Lower leg skin (tissue), 4 donors: ENCODE data around the gene ZDHHC14. TPM values are rescaled to one million over a fixed set of nuclear protein-coding genes. Genes with fewer than 3 reads are reported as not detected.
"Not testable (repeated sequence)": the region's sequence is repeated elsewhere in the genome, so short reads cannot be mapped to it uniquely, and the experiment has no call there.

Experiments
- DNase-seq, 2 donors: peaks; one replicate each; pipeline ENCODE4 v3.0.0-alpha.2; 2019; ENCODE audit warnings: low spot score in 2 of 2
- H3K4me3 ChIP-seq: fragments of 200-600 bp; sonication (generic); 2 replicates; pipeline ENCODE4 v1.5.1; 2017; ENCODE audit warnings: mild to moderate bottlenecking, low read depth; ENCODE audit not compliant: poor library complexity, severe bottlenecking
- CTCF ChIP-seq, 3 donors: fragments of 450-650 bp; IDR thresholded peaks; one replicate each; pipeline ENCODE4 v1.5.1; 2016; ENCODE audit warnings: antibody characterized with exemption in 3 of 3, mild to moderate bottlenecking in 3 of 3, moderate library complexity in 2 of 3
- POLR2A ChIP-seq, 2 donors: fragments of 450-650 bp; IDR thresholded peaks; one replicate each; pipeline ENCODE4 v1.6.1; 2016 to 2017; ENCODE audit warnings: antibody characterized with exemption in 2 of 2, mild to moderate bottlenecking in 1 of 2, moderate library complexity in 1 of 2
- WGBS, 2 donors: methylation state at CpG; one replicate each; pipeline ENCODE4 v1.1.5; 2018; 5-methylcytosine and 5-hydroxymethylcytosine counted together
- intact Hi-C: fragments of 100-400 bp; cut with DNase I; formaldehyde crosslinking; loops from one replicate; pipeline ENCODE4 v1.15.0; 2023; ENCODE audit warnings: low total_unique reads
- total RNA-seq, 4 donors: library from RNA; depleted of rRNA; stranded (reverse); fragments of >200 nt; gene quantifications; one replicate each; pipeline ENCODE4 v1.1.0, GENCODE V29; 2016

ZDHHC14 gene
- total RNA-seq, result 1 to 10 TPM; 4.5 to 8.3 (median 6.1) TPM

GRCh38 chr6:157380779-157381561 lies at the start of gene ZDHHC14:
TSS of gene ZDHHC14 (plus strand) at chr6:157381190.
- DNase-seq, result peak; percentile 82 to 98
- peak within 1 kb of the TSS; percentile 99 for H3K4me3 ChIP-seq
- intact Hi-C loops, result loop anchor here (10.0 kb wide), 1 partner anchor 144 kb away; no protein-coding TSS in a partner anchor
- TF ChIP-seq CTCF (IDR thresholded peaks at IDR 0.05) (no peak), POLR2A (IDR thresholded peaks at IDR 0.05) (peak in 1 of 2 donors; percentile 14)
- 0% methylated on average over 17 to 24 of the region's 106 CpGs for WGBS, 2 donors

DNA sequence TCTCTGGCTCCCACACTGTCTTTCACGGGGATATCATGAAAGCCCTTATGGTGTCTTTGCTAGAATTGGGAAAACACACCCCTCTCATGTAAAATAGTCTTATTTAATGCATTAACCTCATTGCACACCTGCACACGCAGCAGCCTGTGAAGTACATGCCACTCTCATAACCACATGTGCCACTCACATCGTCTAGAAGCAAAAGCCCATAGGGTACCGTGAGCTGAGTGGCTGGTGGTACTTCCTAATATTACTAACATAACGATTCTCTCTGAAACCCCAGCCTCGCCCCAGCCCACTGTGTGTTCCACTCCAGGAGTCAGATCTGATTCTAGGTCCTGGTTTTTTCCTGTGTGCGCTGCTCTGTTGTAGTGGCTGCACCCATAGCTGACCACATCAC lies 48.2 kb upstream of the ZDHHC14 start:
- TF ChIP-seq POLR2A (IDR thresholded peaks at IDR 0.05) (no peak), CTCF (IDR thresholded peaks at IDR 0.05) (no peak)
- DNase-seq, result no peak
- H3K4me3 ChIP-seq, result no peak overlapping the region
- 73 to 92% methylated on average over 6 to 7 of the region's 7 CpGs for WGBS, 2 donors
- intact Hi-C loops, result no loop called here

DNA sequence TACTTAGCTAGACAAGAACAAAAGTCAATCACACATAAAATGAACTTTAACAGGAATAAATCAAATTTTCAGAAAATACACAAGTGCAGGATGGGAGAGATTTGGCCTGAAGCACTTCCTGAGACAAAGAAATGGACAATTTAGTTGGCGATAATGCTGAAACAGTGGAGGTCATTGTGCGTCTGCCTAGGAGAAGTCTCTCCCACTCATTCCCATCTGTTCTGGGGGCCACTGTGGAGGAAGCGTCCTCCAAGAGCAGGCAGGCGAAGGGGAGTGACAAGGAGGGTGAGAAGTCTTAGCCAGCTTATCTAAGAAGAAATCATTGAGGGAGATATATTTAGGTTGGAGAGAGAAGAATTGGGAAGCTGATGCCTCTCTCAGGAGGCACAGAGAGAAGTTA lies 47.5 kb upstream of the ZDHHC14 start:
- intact Hi-C loops, result no loop called here
- DNase-seq, result no peak
- TF ChIP-seq POLR2A (IDR thresholded peaks at IDR 0.05), result no peak
- no peak for TF ChIP-seq CTCF (IDR thresholded peaks at IDR 0.05)
- no peak overlapping the region for H3K4me3 ChIP-seq
- 80 to 84% methylated on average over 4 of the region's 4 CpGs for WGBS, 2 donors

DNA sequence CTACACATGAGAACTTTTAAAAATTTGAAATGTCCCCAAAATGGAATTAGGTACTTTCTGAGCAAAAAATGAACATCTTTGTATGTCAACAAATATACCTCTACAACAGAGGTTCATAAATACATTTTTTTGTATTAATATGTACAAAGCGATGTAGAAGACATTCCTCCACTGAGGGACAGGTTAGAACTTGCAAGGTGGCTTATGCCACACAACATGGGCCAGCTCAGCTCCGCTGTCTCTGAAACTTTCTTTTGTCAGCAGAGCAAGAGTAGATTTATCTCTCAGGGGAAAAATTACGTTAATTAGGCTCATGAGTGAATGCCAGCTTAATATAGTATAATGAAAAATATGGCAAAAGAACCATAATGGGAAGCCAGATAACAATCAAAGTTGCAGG lies 47.0 kb upstream of the ZDHHC14 start:
- WGBS, 2 donors, result 45 to 52% methylated on average over 3 of the region's 3 CpGs
- no peak overlapping the region for H3K4me3 ChIP-seq
- no peak for DNase-seq
- TF ChIP-seq CTCF (IDR thresholded peaks at IDR 0.05), result no peak
- TF ChIP-seq POLR2A (IDR thresholded peaks at IDR 0.05), result no peak
- intact Hi-C loops, result no loop called here

- intact Hi-C loops, result no loop called here
- TF ChIP-seq CTCF (IDR thresholded peaks at IDR 0.05), result no peak
- no peak for TF ChIP-seq POLR2A (IDR thresholded peaks at IDR 0.05)
- WGBS, 2 donors, result 61 to 66% methylated on average over 6 of the region's 6 CpGs
- no peak for DNase-seq
- no peak overlapping the region for H3K4me3 ChIP-seq
Observed at GRCh38 chr6:157335829-157336228, 45.2 kb upstream of the ZDHHC14 start.

DNA sequence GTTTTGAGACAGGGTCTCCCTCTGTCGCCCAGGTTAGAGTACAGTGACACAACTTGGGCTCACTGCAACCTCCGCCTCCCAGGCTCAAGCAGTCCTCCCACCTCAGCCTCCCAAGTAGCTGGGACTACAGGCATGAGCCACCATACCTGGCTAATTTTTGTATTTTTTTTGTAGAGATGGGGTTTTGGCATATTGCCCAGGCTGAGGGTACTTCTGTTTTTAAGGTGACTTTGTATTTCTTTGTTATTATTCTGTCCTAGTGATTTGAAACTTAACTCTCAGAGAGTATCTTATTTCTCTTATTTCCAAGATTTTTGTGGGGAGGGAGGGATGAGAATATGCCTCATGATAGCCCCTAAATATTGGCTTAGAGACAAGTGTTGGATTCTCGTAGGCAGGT lies 43.7 kb upstream of the ZDHHC14 start:
- WGBS, 2 donors, result 75 to 76% methylated on average over 3 of the region's 3 CpGs
- intact Hi-C loops, result not testable (repeated sequence)

More for the DNA sequence above, 43.7 kb upstream of the ZDHHC14 start:
- H3K4me3 ChIP-seq, DNase-seq: not testable (repeated sequence)
